C4-2B (cell line): ENCODE results near the gene C16orf86.

Experiments
- CTCF ChIP-seq: fragments of 450-650 bp; conservative IDR thresholded peaks from 2 replicates; pipeline ENCODE4 v1.5.1; 2017; ENCODE audit warnings: mild to moderate bottlenecking
- ZFX ChIP-seq: fragments of 450-650 bp; IDR thresholded peaks from 2 replicates; pipeline ENCODE4 v1.6.1; 2017

GRCh38 chr16:67707210-67707609 lies 40.6 kb downstream of the C16orf86 start:
- TF ChIP-seq CTCF (no peak), ZFX (no peak)
